Fibroblast of skin of scalp (primary cell): Measurements from ENCODE around the gene FGF1.

Experiments
- DNase-seq: peaks from one replicate; pipeline ENCODE4 v3.0.0-alpha.2; 2013

The FGF1 gene

DNA sequence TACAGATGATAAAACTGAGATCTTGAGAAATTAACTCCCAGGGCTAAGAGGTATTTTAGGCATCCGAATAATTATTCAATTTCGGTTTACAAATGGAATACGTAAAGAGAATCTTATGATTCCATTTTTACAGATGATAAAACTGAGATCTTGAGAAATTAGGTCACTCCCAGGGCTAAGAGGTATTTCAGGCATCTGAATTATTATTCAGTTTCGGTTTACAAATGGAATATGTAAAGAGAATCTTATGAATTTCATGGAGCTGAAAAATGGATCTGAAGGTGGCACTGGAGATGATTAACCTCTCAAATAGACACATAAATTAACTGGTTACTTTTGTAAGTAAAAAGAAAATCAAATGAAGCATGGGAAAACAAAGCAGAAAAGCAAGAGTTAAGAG is 44.2 kb downstream of the FGF1 start:
- peak; percentile 62 for DNase-seq

DNA sequence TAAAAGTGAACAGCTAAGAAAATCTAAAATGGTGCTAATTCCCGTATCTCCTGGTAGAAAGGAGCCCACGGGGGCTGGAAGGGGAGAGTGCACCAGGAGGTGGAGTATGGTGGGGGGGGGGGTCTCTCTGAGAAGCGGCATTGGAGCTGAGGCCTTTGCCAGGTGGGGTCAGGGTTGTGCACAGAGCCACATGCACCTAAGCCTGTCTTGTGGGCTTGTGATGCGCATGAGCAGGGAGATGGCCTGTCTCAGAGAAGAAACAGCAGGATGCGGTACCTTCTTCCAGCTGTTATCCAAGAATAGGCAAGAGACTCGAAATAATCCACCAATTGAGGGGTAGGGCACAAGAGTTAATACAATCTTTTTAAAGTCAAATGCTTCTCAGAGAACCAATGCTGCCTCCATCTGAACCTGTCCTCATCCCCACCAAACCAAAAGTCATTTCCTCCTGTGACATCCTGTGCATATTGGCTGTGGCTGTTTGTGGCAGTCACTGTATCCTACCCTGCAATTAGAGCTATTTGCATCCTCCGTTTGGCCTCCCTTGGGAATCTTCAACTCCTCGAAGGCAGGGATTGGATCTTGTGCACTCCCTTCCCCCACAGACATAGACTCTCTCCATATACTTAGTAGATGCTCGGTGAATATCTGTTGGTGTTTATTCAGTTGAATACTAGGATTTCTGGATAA is 45.4 kb downstream of the FGF1 start:
- no peak for DNase-seq

DNA sequence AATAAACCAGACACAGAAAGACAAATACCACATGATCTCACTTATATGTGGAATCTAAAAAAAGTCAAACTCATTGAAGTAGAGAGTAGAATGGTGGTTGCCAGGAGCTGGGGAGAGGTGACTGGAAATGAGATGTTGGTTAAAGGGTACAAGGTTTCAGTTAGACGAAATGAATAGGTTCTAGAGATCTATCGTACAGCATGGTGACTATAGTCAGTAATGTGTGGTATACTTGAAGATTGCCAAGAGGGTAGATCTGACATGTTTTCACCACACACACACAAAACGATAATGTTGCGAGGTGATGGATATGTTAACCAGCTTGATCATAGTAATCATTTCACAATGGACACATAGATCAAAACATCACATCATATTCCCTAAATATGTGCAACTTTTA is 46.4 kb downstream of the FGF1 start:
- no peak for DNase-seq

DNA sequence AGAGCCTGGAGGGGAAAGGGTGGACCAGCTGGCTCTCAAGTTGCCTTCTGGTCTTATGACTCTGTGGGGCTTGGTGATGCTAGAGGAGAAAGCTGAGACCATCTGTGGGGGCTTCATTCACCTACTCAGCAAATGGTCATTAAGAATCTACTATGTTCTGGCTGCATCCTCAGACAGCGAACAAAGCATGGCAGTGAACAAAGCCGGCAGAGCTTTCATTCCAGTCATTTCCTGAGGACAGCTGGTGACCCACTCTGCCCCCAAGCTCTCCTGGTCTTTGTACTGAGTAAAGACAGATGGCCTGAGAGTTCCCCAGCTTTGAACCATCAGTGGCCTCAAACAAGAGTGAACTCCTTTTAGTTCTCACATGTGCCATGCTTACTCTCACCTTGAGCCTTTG is 48.0 kb downstream of the FGF1 start:
- DNase-seq: no peak

DNA sequence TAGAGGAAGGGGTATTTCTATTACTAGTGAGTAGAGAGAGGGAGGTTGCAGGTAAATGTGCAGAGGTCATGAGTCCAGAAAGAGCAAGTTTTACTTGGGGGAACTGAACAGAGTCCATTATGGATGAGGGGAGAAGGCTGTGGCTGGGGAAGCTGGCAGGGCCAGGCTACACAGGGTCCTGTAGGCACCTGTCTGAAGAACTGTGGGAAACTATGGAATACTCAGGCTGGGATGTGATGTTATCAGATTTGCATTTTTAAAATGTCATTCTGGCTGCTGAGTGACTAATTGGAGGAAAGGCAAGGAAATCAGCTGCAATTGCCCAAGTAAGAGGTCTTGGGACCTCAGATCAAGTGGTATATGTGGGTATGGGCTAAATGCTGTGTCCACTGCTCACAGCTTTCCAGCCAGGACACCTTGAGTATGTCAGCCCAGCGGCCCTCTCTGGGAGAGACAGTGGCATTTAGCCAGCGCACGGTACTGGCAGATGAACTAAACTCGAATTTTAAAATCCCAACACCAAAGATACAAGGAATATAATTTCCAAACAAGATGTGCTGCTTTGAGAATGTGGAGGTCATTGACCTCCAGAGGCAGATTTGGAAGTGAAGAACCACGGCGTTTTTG is 49.1 kb downstream of the FGF1 start:
- no peak for DNase-seq

DNA sequence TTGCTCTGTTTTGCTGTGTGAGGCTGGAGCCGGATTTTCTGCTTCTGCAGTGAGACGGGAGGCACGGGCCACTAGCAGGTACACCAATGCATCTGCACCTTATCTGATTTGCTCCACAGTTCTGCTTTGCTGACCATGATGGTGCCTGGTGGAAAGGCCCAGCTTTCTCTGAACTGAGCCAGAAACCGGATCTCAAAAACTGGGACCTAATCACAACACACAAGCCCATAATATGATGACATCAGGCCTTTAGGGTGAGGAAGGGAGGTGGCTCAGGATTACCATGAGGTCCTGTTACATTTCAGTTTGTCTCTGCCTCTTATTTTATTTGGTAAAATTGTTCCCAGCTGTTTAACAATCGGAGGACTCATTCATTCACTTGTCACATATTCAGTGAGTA is 49.8 kb downstream of the FGF1 start:
- DNase-seq: no peak

DNA sequence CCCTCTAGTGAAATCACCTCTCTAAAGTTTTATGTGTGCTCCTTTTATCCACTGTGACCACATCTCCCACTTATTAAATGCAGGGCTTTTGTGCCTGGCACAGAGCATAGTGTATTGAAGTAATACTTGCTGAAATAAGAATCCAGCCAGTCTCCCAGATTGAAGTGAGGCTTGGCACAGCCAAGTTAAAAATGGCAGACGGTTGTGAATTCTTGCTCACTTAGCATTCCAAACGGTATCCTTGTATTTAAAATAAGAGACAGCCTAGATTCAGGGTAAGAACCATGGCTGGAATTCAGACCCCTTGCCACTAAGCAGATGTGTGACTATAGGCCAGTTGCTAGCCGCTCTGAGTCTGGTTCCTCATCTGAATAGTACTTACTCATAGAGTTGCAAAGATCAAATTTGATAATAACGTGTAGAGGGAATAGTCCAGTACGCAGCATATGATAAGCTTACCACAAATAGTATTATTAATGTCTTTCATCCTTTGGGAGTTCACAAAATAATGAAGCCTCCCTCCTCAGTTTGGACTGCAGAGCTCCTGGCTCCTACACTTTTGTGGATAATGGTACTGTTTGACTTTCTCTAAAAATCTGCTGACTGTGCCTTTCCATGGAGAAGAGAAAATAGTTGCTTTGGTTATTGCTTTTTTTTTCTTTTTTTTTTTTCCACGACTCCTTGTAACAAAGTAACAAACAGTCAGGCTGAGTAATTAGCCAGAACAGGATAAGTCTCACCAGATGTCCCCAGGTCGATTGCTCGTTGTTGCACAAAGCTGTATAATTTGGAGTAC is 51.5 kb downstream of the FGF1 start:
- no peak for DNase-seq

DNA sequence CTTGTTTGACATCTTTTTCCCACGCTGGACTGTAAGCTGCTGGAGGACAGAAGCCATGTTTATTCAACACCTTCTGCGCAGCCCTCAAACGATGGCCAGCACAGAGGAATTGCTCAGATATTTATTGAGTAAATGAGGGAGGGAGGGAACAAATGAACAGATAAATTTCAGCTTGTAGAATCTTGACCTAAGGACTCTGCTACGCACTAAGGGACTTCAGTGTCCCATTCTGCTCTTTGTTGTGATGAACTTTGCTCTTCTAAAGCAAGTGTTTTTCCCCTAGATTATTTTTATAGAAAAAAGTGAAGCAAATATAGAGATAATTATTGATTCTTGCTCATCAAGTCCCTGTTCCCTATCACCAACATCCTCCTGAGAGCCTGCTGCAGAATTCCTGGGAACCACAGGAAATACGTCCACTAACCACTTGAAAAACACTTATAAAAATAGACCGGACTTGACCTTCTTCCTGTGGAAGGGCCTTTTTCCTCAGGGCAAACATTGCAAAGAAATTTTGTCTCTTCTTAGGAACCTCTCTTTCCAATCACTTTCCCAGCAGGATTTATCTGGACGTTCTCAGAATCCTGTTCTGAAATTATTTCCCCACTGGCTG is 54.9 kb downstream of the FGF1 start:
- no peak for DNase-seq

DNA sequence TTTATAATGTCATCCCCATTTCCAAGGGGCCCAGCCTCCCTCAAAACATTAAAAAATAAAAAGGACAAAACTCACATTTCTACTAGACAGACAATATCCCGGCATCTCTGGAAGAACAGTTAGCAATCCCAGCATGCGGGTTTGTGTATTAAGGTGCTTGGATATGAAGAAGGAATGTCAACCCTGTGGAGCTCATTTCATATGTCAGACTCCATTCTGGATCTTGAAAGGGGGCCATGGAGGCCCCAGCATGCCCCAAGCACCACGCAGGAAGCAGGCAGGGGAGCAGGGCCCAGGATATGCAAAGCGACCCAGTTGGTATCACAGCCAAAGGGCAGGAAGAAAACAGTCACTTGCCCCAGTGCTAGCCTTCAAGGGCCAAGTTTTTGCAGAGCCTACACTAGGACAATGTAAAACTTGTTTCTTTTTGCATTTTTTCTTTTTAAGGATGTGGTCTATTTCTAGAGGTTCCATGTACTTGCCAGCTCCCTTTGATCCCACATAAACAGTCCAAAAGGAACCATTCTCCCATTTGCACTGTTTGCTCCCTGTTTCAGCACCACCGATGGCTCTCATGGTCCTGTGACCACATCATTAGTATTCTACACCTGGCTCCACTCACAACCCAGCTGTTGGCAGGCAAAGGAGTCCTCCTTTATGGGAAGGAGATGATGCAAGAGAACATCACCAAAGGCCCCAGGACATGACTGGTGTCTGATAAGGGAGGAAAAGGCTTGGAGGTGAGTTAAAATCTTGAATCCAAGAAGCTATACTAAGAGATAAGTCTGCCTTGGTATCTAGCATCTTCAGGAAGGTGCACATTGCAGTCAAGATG is 58.3 kb downstream of the FGF1 start:
- DNase-seq: no peak

DNA sequence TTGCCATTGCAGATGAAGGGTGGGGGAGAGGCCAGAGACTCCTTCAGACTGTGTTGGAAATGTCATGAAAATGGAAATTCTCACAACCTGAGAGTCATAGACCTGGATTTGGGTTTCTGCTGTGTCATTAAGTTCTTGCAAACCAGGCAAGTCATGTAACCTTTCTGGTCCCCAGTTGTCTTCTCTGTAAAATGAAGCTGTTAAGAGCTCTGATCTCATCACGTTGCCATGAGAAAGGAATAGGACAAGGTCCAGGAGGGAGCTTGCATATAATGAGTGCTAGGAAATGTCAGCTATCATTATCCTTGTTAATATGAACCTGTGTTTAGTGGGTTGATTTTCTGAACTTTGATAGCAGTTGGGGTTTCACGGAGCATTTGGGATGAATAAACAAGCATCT is 59.1 kb downstream of the FGF1 start:
- DNase-seq: no peak

DNA sequence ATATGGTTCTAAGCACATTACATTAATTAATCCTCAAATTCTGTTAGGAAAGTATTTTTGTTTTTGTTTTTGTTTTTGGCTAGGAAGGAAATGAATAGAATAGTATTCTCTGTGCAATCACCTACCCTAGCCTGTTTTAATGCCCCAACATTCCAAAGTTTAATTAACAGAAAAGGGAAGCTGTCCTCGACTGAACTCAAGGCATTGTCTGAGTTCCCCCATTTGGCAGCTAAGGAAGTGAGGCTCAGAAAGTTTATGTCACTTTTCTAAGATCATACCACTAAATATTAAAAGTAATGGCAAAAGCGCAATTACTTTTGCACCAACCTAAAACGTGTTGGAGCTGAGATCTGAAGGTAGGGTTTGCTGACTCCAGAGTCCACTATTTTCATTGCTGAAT is 59.8 kb downstream of the FGF1 start:
- DNase-seq: no peak

DNA sequence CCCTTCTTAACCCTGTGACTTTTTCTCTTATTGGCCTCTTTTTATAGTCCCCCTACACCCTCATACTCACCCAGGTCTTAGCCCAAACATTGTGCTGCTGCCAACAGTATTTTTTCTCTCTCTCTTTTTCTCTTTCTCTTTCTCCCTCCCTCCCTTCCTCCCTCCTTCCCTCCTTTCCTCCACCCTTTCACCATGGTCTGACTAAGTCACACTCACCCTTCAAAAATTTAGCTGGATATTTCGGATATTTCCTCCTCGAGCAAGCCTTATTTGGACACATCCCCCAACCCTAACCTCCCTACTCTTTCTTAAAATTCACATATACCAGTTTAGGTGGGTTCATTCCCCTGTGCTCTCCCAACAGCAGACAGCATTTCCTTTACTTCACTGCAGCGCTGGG is 64.7 kb downstream of the FGF1 start:
- peak; percentile 96 for DNase-seq

DNA sequence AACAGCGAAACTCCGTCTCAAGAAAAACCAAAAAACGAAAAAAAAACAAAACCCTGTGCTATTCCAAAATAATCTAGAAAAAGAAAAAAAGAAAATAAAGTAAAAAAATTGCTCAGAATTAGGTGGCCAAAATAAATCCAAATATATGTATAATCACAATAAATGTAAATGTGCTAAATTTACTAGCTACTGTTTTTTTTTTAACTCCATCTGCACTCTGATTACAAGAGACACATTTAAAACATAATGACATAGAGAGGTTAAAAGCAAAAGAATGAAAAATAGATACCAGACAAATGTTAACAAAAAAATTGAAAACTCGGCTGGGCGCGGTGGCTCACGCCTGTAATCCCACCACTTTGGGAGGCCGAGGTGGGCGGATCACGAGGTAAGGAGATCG is 66.1 kb downstream of the FGF1 start:
- DNase-seq: no peak

DNA sequence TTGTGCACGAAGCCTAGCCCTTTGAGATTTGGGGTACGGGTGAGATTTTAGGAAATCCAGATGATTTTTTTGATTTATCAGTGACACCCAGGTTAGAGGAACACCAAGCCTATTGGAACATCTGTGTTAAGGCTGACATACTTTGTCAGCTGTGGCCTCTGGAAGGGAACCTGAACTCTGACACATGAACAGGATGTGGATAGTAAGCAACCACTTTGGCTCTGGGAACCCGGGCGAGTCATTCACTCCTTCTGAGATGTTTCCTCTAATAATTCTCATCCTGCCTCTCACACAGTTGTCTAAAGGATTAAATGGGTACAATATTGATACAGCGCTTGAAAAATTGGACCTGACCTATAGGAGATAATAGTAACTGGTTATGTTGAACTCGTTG is 67.8 kb downstream of the FGF1 start:
- peak; percentile 72 for DNase-seq

DNA sequence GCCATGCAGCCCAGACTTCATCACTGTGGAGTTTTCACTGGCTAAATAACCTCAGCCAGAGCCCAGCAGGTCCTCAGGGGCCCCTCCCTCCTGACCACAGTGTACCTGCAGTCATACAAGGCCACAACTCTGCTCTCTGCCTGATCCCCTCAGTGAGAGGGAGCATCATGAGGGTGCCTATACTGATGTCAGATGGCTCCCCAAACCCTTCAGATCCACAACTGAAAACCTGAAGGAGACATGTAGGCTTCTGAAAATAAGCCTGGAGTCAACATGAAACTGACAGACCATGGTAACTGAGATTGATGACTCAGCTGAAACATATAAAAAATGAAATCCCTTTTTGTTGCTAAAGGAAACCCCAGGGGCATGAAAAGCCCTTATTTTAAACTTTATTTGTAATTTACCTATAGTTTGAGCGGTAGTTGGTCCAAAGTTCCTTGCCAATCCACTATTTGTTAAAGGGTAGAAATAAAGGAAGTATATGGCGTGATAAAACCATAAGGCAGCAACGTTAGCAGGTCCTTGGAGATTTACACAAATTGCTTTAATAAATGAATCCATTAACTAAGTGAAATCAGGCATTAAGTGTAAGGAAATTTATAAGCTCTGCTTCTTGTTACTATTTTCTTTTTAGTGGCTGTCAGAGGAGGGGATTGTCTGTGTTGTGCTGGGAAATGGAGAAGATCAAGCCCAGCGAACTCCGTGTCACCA is 68.3 kb downstream of the FGF1 start:
- DNase-seq: no peak

DNA sequence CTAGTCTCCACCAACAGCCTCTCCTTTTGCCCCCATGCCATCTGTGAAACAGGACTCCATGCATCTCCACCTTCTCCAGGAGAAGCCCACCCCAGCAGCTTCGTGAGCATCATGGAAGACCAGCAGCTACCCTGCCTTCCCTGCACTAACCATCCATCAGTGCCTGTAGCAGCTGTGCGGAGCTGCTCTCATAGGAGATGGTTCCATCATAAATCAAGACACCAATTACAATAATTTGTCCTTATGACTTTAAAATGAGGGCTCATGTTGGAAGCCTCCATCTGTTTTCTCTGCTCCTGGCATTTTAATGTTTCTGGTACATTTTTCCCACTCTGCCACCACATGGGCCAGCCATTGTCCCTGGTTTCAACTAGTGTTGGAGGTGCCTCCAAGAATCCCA is 69.9 kb downstream of the FGF1 start:
- no peak for DNase-seq

DNA sequence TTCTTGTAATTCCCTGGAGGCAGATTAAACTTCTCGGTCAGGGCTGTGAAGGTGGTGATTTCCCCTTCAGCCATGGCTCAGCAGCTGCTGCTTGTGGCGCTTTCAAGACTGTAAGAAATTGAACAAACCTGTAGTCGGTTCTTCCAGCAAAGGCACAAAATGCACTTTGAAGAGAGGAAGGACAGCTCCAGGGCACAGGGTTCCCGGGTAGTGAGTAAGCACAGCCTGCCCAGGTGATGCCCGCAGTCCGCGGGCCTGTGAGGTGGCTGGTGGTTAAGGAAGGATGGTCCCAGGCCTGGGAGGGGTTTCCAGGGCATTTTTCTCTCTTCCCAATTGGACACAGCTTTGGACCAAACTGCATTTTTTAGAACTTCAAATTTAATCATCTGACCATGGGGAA is 71.8 kb downstream of the FGF1 start:
- no peak for DNase-seq

DNA sequence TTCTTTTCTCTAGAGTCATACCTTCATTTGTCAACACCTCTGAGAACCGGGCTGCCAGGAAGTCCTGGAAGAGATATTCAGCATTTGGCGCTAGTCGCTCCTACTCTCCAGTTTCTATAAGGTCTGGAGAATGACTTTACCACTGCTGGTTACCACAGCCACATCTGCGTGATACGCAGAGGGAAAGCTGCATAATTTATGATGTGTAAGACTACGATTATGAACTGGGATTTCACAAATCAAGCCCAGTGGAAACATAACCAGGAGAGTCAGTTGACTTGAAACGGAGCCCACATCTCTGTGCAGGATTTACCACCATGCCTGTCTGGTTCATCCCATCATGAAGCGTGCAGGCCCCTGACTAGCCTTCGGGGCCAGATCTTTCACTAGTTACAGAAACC is 72.6 kb downstream of the FGF1 start:
- DNase-seq: peak; percentile 72

DNA sequence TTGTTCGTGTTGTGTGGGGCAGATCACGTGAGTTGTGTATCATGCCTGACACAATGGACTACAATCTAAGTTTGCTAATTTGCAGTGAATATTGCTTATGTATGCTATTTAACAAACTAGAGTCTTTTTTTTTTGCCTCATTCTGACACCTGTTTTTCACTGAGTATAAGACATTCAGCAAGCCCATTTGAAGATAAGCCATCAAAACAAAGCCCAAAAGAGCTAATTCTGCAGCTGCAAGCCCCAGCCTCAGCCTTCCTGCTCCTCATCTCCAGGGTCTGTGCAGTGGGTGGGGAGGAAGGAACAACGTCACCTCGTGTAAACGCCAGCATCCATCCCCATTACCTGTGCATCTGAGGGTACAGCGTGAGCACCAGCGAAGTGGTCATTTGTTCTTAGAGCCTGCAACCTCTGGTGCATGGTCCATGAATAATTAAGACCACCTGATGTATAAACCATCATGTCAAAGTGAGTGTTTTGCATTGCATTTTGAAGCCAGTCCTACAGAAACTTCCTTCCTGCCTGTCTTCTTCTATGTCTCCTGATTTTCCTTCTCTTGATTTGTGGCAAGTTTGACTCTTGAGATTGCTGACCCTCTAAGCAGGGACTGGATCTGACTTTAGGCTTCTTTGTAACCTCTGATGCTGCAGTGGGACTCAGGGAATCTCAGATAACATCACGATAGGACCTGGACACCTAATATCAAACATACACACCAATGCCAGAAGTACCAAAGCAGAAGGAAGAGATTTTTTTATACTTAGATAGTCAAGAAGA is 73.2 kb downstream of the FGF1 start:
- DNase-seq: no peak

DNA sequence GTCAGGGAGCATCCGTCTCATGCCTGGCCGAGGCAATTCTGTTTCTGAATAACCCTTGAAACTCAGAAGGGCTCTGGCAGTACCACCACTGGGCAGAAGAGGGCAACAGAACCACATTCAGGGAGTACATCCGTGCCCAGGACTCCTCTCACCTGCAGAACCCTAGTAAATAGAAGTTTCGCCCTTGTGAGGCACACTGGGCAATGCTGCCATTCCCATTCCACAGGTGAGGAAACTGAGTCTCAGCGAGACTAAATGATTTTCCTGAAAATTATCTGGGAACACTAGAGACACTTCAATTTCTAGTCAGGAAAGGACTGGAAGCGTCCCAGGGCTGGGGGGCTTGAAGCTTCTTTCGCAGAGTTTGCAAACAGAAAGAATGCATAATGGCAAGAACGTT is 74.7 kb downstream of the FGF1 start:
- DNase-seq: peak; percentile 59
